H7 (cell line): ENCODE results near the gene TIMP3. TPM values are rescaled to one million over a fixed set of nuclear protein-coding genes. Genes with fewer than 3 reads are reported as not detected.
A peak's percentile ranks its signal among the peaks of the same experiment; 100 is the strongest.

ENCODE experiments used
- DNase-seq: peaks from one replicate; pipeline ENCODE4 v3.0.0; 2012
- H3K27me3 ChIP-seq: 2 replicates; pipeline ENCODE4 v1.6.0; 2011; ENCODE audit warnings: mild to moderate bottlenecking, low read length; ENCODE audit not compliant: control insufficient read depth, insufficient read depth
- H3K36me3 ChIP-seq: replicated peaks from 2 replicates; pipeline ENCODE4 v1.5.1; 2011; ENCODE audit warnings: low read length; ENCODE audit not compliant: control insufficient read depth, insufficient read depth
- H3K4me3 ChIP-seq: 2 replicates; pipeline ENCODE4 v1.5.1; 2011; ENCODE audit warnings: low read depth, mild to moderate bottlenecking, control low read depth, low read length, moderate library complexity; ENCODE audit not compliant: insufficient read depth
- total RNA-seq: library from RNA; depleted of rRNA; stranded (reverse); fragments of >200 nt; shearing (Covaris generic); gene quantifications from 2 replicates; pipeline ENCODE4 v1.2.3, GENCODE V29; 2014

Gene TIMP3
- total RNA-seq, 1 experiment from 2014 or later: 6.7 TPM

- Histone ChIP-seq H3K36me3 (no peaks in the 10 kb centered on the region; the same call in 1 of the 2 replicates), H3K4me3 (no peak overlapping the region), H3K27me3 (no peaks in the 10 kb centered on the region)
- peak; percentile 63 for DNase-seq
Observed at GRCh38 chr22:32904044-32904443, 102.5 kb downstream of the TIMP3 start.

GRCh38 chr22:32905400-32905799 is 103.9 kb downstream of the TIMP3 start:
- no peak for DNase-seq
- Histone ChIP-seq H3K27me3 (no peaks in the 10 kb centered on the region), H3K4me3 (no peak overlapping the region), H3K36me3 (no peaks in the 10 kb centered on the region; the same call in 1 of the 2 replicates)

- no peaks in the 10 kb centered on the region; the same call in 1 of the 2 replicates for H3K36me3 ChIP-seq
Observed at GRCh38 chr22:32909581-32910428, 108.3 kb downstream of the TIMP3 start.

GRCh38 chr22:32910429-32910772 is 108.9 kb downstream of the TIMP3 start:
- Histone ChIP-seq H3K4me3 (no peak overlapping the region), H3K36me3 (no peaks in the 10 kb centered on the region; the same call in 1 of the 2 replicates), H3K27me3 (no peaks in the 10 kb centered on the region)
- DNase-seq: no peak

More at GRCh38 chr22:32909581-32910428, 108.3 kb downstream of the TIMP3 start:
- no peak for DNase-seq
- no peak overlapping the region for H3K4me3 ChIP-seq
- no peaks in the 10 kb centered on the region for H3K27me3 ChIP-seq

GRCh38 chr22:32911503-32911902 is 110.0 kb downstream of the TIMP3 start:
- no peak for DNase-seq
- Histone ChIP-seq H3K27me3 (no peaks in the 10 kb centered on the region), H3K36me3 (no peaks in the 10 kb centered on the region), H3K4me3 (no peak overlapping the region)
